GM18858 (cell line): ENCODE results near the gene CECR2.
"Not testable (repeated sequence)": the region's sequence is repeated elsewhere in the genome, so short reads cannot be mapped to it uniquely, and the experiment has no call there.

Source experiments
- ATAC-seq: cut with Tn5 transposase; IDR thresholded peaks from one replicate; pipeline ENCODE4 v1.9.1; 2021; ENCODE audit not compliant: unreplicated experiment

CECR2 gene

GRCh38 chr22:17493419-17493981 is 124.2 kb downstream of the CECR2 start:
- no peak for ATAC-seq

- ATAC-seq: no peak
Observed at GRCh38 chr22:17496841-17497240, 127.6 kb downstream of the CECR2 start.

GRCh38 chr22:17501679-17502285 is 132.5 kb downstream of the CECR2 start:
- no peak for ATAC-seq

- no peak for ATAC-seq
Observed at GRCh38 chr22:17508110-17508509, 138.8 kb downstream of the CECR2 start.

- no peak for ATAC-seq
Observed at GRCh38 chr22:17512960-17513359, 143.7 kb downstream of the CECR2 start.

- no peak for ATAC-seq
Observed at GRCh38 chr22:17513612-17514011, 144.4 kb downstream of the CECR2 start.

GRCh38 chr22:17514084-17514483 is 144.8 kb downstream of the CECR2 start:
- ATAC-seq: no peak

- no peak for ATAC-seq
Observed at GRCh38 chr22:17518406-17518805, 149.1 kb downstream of the CECR2 start.

GRCh38 chr22:17521971-17522370 is 152.7 kb downstream of the CECR2 start:
- not testable (repeated sequence) for ATAC-seq

- ATAC-seq: no peak
Observed at GRCh38 chr22:17523925-17524324, 154.7 kb downstream of the CECR2 start.

- no peak for ATAC-seq
Observed at GRCh38 chr22:17536269-17536668, 167.0 kb downstream of the CECR2 start.

- no peak for ATAC-seq
Observed at GRCh38 chr22:17537155-17537554, 167.9 kb downstream of the CECR2 start.

GRCh38 chr22:17540481-17540880 is 171.2 kb downstream of the CECR2 start:
- ATAC-seq: no peak

- no peak for ATAC-seq
Observed at GRCh38 chr22:17541476-17541875, 172.2 kb downstream of the CECR2 start.

- ATAC-seq: no peak
Observed at GRCh38 chr22:17542452-17542851, 173.2 kb downstream of the CECR2 start.

GRCh38 chr22:17548010-17548755 is 178.9 kb downstream of the CECR2 start:
- ATAC-seq: no peak

- ATAC-seq: no peak
Observed at GRCh38 chr22:17548756-17549035, 179.4 kb downstream of the CECR2 start.

- no peak for ATAC-seq
Observed at GRCh38 chr22:17549183-17549582, 179.9 kb downstream of the CECR2 start.

- no peak for ATAC-seq
Observed at GRCh38 chr22:17549655-17550054, 180.4 kb downstream of the CECR2 start.

- no peak for ATAC-seq
Observed at GRCh38 chr22:17552737-17553136, 183.5 kb downstream of the CECR2 start.

- ATAC-seq: no peak
Observed at GRCh38 chr22:17554814-17555213, 185.6 kb downstream of the CECR2 start.

- no peak for ATAC-seq
Observed at GRCh38 chr22:17559188-17559587, 189.9 kb downstream of the CECR2 start.
